Measurements from ENCODE around the gene CYTH3.
"Not testable (repeated sequence)": the region's sequence is repeated elsewhere in the genome, so short reads cannot be mapped to it uniquely, and the experiment has no call there.

Gene CYTH3

GRCh38 chr7:6163402-6163801 lies 109.0 kb downstream of the CYTH3 start:
- no peak for DNase-seq

DNA sequence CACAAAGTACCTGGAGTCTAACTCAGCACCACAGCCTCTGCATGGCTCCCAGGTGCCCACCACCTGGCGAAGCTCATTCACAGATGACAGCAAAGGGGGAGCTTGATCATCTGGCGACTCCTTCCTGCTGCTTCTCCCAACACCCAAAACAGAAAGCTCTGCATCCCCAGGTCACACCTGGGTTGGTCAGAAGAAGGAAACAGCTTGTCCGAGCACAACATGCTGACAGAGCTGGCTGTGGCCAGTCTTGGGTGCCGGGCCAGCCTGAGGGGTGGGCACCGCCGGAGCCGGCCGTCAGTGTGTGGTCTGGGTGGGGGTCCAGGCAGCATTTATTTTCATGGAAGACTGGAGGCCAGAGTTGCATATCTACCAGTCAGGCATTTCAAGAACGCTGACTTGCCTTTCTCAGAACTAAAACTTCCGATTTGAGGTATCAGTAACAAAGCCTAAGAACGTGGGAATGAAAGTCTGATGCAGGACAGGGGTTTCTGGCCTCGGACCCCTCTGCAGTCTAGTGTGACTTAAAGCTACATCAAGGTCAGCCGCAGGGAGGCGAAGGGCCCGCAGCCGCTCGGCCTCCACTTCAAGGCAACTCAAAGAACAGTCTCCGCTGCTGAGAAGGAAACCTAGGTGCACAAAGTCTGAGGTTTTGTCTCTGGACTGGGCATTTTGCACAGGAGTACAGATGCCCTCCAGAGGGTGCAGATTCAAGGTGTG lies 109.6 kb downstream of the CYTH3 start:
- DNase-seq, result no peak

DNA sequence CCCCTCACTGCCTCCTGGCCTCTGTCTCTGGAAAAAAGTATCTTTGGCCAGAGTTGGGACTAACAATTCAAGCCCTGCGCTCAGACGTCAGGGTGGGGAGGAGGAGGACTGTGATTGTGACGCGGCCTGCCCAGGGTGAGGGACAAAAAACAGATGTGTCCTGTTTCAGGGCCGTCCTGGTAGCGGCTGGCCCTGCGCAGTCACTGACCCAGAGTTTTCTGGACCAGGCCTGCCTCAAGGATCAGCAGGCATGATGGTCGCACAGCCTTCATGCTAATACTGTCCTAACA lies 110.1 kb downstream of the CYTH3 start:
- DNase-seq, result no peak

GRCh38 chr7:6161463-6162330 lies 110.7 kb downstream of the CYTH3 start:
- no peak for DNase-seq

DNA sequence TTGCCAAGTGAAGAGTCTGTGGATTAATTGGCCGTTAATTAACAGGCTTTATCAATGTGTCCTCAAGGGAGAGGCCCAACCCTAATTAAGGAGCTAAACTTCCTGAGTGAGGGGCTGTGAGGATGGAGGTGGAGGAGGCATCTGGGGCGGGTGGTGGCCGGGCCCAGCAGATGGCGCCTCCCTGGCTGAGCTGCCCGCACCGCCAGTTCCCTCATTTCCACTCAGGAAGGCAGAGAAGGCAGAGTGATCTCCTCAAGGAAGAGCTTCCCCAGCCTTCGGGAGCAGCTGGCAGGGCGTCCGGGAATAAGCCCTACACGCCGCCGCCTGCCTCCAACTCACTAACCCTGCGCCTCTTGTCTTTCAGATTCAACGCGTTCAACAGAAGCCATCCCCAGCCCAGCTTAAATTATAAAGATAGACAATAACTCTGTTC lies 112.2 kb downstream of the CYTH3 start:
- DNase-seq, result no peak

DNA sequence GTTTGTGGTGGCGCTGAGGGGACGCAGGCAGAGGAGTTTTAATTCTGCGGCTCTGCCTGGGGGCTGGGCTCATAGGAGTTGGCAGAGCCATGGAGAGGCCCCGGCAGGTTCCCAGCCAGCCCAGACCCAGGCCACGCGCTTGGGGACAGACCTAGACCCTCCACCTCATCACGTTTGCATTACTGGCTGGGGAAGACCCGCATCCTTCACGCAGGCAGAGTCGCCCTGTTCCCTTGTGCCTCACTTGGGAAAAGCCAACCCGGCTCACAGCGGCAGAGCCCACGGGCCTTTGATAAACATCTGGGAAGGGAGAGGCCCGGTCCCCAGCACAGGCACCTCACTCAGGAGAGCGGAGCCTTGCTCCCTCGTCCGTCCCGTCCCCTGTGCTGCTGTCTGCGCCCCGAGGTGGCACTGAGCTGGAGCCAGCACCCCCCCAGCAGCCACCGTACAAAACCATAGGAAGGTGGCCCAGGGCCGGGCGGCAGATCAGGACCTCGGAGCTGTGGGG lies 112.8 kb downstream of the CYTH3 start:
- no peak for DNase-seq

GRCh38 chr7:6159097-6159483 lies 113.3 kb downstream of the CYTH3 start:
- DNase-seq, result no peak

GRCh38 chr7:6158424-6159096 lies 113.9 kb downstream of the CYTH3 start:
- no peak for DNase-seq

DNA sequence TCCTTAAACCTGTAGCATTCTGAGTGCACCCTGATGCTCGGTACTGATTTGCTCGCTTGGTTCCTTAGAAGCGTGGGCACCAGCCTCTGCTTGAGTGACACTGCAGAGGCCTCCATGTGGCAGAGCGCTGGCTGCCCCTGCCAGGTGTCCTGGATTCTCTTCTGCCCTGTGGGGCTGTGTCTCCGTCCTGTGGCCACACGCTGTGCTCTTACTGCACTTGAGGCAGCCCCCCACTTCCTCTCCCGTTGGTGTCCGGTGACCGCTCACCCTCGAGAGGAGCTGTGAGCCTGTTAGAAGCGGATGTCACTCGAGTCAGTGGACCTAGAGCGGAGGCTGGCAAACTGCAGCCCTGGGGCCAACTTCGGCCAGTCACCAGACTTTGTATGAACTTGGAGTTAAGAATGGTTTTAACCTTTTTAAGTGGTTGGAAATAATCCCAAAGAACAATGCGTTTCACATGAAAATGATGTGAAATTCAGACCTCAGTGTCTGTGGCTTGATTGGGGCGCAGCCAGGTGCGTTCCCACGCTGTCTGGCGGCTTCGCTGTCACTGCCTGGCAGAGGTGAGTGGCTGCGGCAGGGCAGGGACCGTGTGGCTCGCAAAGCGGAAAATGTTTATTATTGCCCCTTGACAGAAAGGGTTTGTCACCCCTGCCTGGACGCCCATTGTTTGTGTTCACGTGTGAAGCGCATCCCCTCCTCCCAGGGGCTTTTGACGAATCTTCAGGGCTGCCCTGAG lies 114.6 kb downstream of the CYTH3 start:
- DNase-seq, result no peak

GRCh38 chr7:6156734-6157133 lies 115.7 kb downstream of the CYTH3 start:
- no peak for DNase-seq

DNA sequence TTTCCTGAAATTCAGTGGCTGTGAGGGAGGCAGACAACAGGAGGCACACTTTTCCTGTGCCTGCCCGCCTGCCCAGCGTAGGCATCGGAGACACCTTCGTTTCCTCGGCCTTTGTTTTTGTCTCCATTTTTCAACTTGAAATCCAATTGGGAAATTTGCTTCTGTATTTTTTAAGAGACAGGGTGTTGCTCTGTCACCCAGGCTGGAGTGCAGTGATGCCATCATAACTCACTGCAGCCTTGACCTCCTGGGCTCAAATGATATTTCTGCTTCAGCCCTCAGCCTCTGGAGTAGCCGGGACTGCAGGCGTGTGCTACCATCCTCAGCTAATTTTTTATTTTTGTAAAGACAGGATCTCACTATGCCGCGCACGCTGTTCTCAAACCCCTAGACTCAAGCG lies 116.8 kb downstream of the CYTH3 start:
- no peak for DNase-seq

GRCh38 chr7:6154542-6155404 lies 117.7 kb downstream of the CYTH3 start:
- no peak for DNase-seq

- no peak for DNase-seq
Observed at GRCh38 chr7:6153646-6154541, 118.5 kb downstream of the CYTH3 start.

GRCh38 chr7:6151994-6152735 lies 120.3 kb downstream of the CYTH3 start:
- no peak for DNase-seq

DNA sequence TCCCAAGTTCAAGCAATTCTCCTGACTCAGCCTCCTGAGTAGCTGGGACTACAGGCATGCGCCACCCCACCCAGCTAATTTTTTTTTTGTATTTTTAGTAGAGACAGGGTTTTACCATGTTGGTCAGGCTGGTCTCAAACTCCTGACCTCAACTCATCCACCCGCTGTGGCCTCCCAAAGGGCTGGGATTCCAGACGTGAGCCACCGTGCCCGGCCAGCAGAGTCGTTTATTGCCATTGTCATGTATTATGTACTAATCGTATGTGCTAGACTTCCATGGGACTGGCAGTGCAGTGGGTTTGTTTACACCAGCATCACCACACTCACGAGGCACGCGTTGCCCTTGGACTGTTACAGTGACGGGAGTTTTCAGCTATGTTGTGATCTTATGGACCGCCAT lies 120.9 kb downstream of the CYTH3 start:
- not testable (repeated sequence) for DNase-seq

GRCh38 chr7:6149996-6150395 lies 122.4 kb downstream of the CYTH3 start:
- no peak for DNase-seq

DNA sequence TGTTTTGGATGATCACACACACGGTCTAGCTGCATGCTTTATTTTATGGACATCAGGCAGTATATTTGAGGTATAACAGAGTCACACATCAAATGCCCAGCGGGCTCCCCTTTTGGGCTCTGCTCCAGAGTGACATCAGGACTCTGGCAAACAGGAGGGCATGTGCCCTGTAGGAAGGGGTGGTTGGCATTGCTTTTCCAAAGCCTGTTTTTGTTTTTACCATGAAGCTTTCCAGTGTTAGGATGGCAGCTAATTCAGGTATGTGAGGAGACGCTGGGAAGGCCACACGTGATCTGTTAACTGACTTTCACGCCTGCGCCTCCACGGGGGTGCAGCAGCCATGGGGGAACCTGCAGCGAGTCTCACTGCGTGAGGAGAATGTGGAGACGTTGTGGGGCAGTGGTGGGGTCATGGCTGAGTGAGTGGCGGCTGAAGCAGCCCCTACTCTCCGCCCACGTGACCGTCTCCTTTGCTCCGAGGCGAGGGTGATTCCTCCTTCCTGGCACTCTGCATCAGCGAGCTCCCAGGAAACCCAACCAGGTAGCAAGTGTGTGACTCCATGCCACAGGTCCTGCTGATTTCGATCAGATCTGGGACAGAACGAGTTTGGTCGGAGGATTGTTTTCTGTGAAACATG lies 123.6 kb downstream of the CYTH3 start:
- DNase-seq, result no peak

DNA sequence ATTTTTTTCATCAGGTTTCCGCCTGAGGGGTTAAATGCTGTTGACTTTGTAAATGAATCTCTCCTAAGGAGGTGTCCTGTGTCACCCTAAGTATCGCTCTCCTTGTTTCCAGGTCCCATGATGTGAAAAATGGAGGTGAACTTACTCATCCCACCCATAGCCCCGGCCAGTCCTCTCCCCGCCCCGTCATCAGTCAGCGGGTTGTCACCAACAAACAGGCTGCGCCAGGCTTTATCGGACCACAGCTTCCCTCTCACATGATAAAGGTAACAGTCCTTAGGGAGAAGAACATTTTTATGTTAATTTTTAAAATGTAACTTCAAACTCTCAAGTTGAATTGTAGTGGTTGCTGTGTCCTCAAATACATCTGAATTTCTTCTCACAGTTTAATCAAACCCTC lies 124.8 kb downstream of the CYTH3 start:
- no peak for DNase-seq

GRCh38 chr7:6146666-6147065 lies 125.8 kb downstream of the CYTH3 start:
- DNase-seq, result no peak

GRCh38 chr7:6143997-6144396 lies 128.4 kb downstream of the CYTH3 start:
- no peak for DNase-seq
